LoVo (cell line): ENCODE measurements around the gene CABLES2.

Experiments
- DNase-seq: peaks from one replicate; pipeline ENCODE4 v3.0.0-alpha.2; 2016; ENCODE audit warnings: low spot score

Gene CABLES2

GRCh38 chr20:62359043-62359490 is 48.0 kb downstream of the CABLES2 start:
- no peak for DNase-seq

- no peak for DNase-seq
Measured at GRCh38 chr20:62358171-62359042, 48.7 kb downstream of the CABLES2 start.

- DNase-seq = no peak
Measured at GRCh38 chr20:62357681-62358080, 49.4 kb downstream of the CABLES2 start.

GRCh38 chr20:62357187-62357667 is 49.9 kb downstream of the CABLES2 start:
- no peak for DNase-seq

GRCh38 chr20:62356589-62357186 is 50.4 kb downstream of the CABLES2 start:
- no peak for DNase-seq

GRCh38 chr20:62355878-62356588 is 51.1 kb downstream of the CABLES2 start:
- no peak for DNase-seq

GRCh38 chr20:62355516-62355877 is 51.6 kb downstream of the CABLES2 start:
- no peak for DNase-seq

- no peak for DNase-seq
Measured at GRCh38 chr20:62354811-62355341, 52.2 kb downstream of the CABLES2 start.

GRCh38 chr20:62354031-62354808 is 52.9 kb downstream of the CABLES2 start:
- DNase-seq = no peak

- DNase-seq = no peak
Measured at GRCh38 chr20:62353289-62354030, 53.6 kb downstream of the CABLES2 start.

GRCh38 chr20:62352402-62353288 is 54.4 kb downstream of the CABLES2 start:
- no peak for DNase-seq

- DNase-seq = no peak
Measured at GRCh38 chr20:62351469-62352401, 55.4 kb downstream of the CABLES2 start.

- no peak for DNase-seq
Measured at GRCh38 chr20:62350629-62351422, 56.3 kb downstream of the CABLES2 start.

GRCh38 chr20:62350098-62350628 is 56.9 kb downstream of the CABLES2 start:
- DNase-seq = peak; percentile 93

- no peak for DNase-seq
Measured at GRCh38 chr20:62349556-62350097, 57.5 kb downstream of the CABLES2 start.

- no peak for DNase-seq
Measured at GRCh38 chr20:62348604-62349003, 58.5 kb downstream of the CABLES2 start.

- no peak for DNase-seq
Measured at GRCh38 chr20:62347445-62347844, 59.6 kb downstream of the CABLES2 start.

GRCh38 chr20:62347151-62347404 is 60.0 kb downstream of the CABLES2 start:
- DNase-seq = no peak
